HT1080 (cell line): Measurements from ENCODE around the gene CPT1B. TPM values are rescaled to one million over a fixed set of nuclear protein-coding genes. Genes with fewer than 3 reads are reported as not detected.

Experiments used
- DNase-seq: peaks from one replicate; pipeline ENCODE4 v3.0.0-alpha.2; 2015; ENCODE audit warnings: low read depth
- total RNA-seq: library from RNA; depleted of rRNA; stranded (reverse); fragments of >200 nt; shearing (Covaris generic); gene quantifications from 2 replicates; pipeline ENCODE4 v1.2.3, GENCODE V29; 2014

CPT1B gene
- total RNA-seq, 1 experiment from 2014 or later: 12.5 TPM

- DNase-seq: no peak
Measured at GRCh38 chr22:50571264-50572175, 6.7 kb downstream of the CPT1B start.

DNA sequence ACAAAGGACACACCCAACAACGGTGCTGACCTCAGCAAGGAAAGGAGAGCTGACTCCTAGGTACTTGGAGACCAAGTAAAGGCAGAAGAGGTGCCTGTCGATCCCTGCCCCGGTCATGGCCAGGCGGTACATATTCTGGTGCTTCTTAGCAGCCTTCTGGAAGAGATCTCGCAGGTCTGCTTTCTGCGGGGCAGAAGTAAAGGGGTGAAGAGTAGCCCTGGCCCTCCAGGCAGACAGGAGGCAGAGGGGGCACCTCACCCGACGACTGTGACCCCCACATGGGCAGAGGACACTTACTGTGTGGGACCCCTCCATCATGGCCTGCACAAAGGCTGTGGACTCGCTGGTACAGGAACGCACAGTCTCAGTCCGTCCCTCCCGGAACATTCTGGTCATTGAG lies 7.4 kb downstream of the CPT1B start:
- DNase-seq: no peak

- DNase-seq: no peak
Measured at GRCh38 chr22:50569896-50570535, 8.2 kb downstream of the CPT1B start.

DNA sequence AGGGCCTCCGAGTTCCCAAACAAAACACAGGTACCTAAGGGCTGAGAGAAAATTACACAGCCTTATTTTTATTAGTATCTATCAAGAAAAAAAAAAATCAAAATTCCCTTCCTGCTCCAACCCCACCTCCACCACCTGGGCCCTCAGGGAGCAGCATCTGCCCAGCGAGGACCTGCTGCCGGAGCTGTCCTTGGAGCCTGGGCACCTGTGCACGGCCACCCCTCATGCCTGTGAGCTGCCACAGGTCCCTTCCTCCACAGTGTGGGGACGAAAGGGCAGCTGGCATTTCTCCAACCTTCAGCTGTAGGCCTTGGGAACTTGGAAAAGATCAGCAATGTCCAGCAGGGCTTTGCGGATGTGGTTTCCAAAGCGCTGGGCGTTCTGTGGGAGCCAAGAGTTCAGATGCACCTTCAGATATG lies 9.2 kb downstream of the CPT1B start:
- DNase-seq: no peak

DNA sequence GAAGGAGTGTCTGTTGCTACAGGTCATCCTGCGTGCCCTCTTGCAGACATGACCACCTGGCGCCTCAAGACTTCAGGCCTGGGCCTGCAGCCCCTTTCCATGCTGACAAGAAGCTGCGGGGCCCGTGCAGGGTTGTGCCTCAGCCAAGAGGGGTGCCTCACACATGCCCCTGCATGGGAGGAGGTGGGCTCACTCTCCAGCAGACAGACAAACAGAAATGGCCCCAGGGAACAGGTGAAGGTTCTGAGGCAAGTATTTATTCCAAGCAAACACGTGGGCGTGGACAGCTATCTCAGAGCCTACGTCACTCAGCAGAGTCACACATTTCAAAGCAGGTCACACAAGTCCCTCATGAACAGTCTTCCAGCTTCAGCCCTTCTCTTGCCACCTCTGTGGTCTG lies 9.6 kb downstream of the CPT1B start:
- no peak for DNase-seq

GRCh38 chr22:50567721-50568252 lies 10.4 kb downstream of the CPT1B start:
- DNase-seq: no peak

- DNase-seq: no peak
Measured at GRCh38 chr22:50564289-50564688, 13.9 kb downstream of the CPT1B start.

- DNase-seq: no peak
Measured at GRCh38 chr22:50563413-50564160, 14.6 kb downstream of the CPT1B start.

DNA sequence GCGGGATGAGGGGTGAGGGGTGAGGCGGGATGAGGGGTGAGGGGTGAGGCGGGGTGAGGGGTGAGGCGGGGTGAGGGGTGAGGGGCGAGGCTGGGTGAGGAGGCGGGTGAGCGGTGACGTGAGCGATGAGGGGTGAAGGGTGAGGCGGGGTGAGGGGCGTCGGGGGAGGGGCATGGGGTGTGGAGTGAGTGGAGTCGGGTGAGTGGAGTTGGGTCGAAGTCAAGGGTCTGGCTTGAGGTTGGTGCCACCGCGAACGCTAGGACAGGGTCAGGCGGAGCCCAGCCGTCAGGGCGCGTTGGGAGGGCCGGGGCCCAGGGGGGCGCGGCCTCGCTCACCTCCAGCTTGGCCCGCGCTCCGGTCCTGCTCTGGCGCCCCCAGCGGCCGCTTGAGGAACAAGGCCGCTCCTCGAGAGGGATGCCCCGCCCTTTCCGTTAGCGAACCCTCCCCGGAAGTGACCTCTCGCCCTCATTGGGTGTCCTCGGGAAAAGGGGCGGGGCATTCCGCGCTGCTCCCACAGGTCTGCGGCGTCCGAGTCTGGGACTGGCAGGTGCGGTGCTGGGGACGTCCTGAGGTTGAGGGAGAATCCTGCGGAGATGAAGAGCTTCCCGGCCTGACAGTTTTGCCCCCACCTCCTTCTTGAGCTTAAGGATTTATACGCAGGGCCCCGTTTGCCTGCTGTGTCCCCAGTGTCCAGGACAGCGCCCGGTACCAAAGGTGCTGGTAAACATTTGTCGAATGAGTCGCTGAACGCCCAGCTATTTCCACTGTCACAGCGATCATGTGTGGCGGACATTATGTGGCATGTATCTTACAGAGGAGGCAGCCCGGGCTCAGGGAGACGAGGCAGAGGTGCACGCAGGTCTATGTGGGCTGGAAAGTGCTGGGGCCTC lies 15.5 kb downstream of the CPT1B start, which contains the start of gene SYCE3:
TSS of gene SYCE3 (minus strand) at position 397 of the 890 bp plus-strand sequence. CDS start 6,514 bp downstream, outside the sequence.
- DNase-seq: peak; percentile 88

DNA sequence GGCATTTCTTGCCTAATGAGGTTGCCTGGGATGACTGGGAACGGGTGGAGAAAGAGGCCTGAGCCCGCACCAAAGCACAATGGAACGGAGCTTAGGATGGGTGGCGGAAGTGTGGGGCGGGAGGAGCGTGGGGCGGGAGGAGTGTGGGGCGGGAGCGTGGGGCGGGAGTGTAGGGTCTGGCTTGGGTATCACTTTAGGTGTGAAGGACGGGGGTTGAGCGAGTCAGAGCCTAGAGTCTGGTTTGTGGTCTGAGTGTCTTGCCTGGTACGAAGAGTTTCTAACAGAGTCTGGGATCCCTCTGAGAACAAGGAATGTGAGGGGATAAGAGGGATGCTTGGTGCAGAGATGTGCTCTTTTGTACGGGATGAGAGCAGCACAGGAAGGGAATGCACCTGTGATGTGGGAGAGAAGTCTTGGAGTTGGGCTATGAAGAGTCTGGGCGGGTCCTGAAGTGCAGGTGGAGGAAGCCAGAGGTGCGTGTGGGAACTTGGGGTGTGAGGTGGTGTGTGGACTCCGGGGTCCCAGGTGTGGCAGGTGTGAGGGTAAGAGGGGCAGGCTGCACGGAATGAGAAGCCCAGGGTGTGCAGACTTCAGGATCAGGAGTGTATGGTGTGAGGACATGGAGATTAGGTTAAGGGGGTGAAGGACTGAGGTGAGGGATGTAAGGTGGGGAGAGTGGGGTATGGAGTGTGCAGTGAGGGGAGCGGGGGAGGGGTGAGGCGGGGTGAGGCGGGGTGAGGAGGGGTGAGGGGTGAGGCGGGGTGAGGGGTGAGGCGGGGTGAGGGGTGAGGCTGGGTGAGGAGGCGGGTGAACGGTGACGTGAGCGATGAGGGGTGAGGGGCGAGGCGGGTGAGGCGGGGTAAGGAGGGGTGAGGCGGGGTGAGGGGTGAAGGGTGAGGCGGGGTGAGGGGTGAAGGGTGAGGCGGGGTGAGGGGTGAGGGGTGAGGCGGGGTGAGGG lies 16.5 kb downstream of the CPT1B start:
- no peak for DNase-seq

DNA sequence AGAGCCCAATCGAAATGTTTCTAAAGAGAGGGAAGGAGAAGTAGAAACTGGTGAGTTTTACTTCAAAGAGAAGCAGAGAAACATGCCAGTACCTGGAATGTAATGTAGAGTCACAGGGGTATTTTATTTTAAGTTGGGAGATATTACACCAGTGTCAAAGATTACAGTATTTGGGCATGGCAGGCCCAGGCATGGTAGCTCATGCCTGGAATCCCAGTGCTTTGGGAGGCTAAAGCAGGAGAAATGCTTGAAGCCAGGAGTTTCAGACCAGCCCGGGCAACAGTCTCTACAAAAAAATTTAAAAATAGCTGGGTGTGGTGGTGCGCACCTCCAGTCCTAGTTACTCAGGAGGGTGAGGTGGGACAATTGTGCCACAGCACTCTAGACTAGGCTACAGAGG lies 18.2 kb downstream of the CPT1B start:
- DNase-seq: no peak

DNA sequence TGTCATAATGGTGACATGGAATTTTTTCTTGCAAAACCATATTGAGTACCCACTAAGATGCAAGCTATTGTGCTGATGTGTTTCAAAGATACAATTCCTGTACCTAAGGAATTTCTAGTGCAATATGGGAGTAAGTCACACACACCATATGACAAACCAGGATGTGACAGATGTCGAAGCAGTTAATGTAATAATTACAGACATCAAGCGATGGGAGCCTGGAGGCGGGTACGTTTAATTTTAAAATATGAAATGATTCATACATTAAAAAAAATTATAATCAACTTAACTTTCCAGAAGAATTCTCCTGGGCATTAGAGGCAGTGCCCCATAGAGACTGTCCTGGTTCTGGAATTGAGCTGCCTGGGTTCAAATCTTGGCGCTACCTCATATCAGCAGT lies 21.5 kb downstream of the CPT1B start:
- no peak for DNase-seq

- DNase-seq: no peak
Measured at GRCh38 chr22:50553310-50553709, 24.9 kb downstream of the CPT1B start.

GRCh38 chr22:50551160-50551752 lies 27.0 kb downstream of the CPT1B start:
- DNase-seq: no peak

GRCh38 chr22:50550395-50550794 lies 27.8 kb downstream of the CPT1B start:
- DNase-seq: no peak

DNA sequence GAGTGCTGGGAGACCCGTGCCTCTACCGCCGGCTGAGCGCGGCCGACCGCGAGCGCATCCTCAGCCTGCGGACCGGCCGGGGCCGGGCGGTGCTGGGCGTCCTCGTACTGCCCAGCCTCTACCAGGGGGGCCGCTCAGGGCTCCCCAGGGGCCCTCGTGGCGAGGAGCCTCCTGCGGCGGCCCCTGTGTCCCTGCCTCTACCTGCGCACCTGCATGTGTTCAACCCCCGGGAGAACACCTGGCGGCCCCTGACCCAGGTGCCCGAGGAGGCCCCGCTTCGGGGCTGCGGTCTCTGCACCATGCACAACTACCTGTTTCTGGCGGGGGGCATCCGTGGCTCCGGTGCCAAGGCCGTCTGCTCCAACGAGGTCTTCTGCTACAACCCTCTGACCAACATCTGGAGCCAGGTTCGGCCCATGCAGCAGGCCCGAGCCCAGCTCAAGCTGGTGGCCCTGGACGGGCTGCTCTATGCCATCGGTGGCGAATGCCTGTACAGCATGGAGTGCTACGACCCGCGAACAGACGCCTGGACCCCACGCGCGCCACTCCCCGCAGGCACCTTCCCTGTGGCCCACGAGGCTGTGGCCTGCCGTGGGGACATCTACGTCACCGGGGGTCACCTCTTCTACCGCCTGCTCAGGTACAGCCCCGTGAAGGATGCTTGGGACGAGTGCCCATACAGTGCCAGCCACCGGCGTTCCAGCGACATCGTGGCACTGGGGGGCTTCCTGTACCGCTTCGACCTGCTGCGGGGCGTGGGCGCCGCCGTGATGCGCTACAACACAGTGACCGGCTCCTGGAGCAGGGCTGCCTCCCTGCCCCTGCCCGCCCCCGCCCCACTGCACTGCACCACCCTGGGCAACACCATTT lies 29.1 kb downstream of the CPT1B start:
- no peak for DNase-seq

GRCh38 chr22:50548040-50548920 lies 29.9 kb downstream of the CPT1B start:
- no peak for DNase-seq
